ENCODE measurements around the gene POLR1A.

POLR1A gene

GRCh38 chr2:86021396-86022378 lies 84.0 kb downstream of the POLR1A start:
- no peak for TF ChIP-seq CTCF (IDR thresholded peaks at IDR 0.05; ENCODE audit: control insufficient read depth, insufficient read depth, low read depth, low read length, missing control alignments)
- no peak for DNase-seq (ENCODE audit: low read depth)
- no peak overlapping the region for H3K4me3 ChIP-seq (ENCODE audit: control insufficient read depth, low read depth, low read length)

- no peak for DNase-seq (ENCODE audit: low read depth)
- TF ChIP-seq CTCF (IDR thresholded peaks at IDR 0.05; ENCODE audit: control insufficient read depth, insufficient read depth, low read depth, low read length, missing control alignments) = no peak
Measured at GRCh38 chr2:86020984-86021383, 84.7 kb downstream of the POLR1A start.

GRCh38 chr2:86019121-86019520 lies 86.6 kb downstream of the POLR1A start:
- no peak for TF ChIP-seq CTCF (IDR thresholded peaks at IDR 0.05; ENCODE audit: control insufficient read depth, insufficient read depth, low read depth, low read length, missing control alignments)
- no peak for DNase-seq (ENCODE audit: low read depth)
- H3K4me3 ChIP-seq (ENCODE audit: control insufficient read depth, low read depth, low read length) = no peak overlapping the region

More at GRCh38 chr2:86020984-86021383, 84.7 kb downstream of the POLR1A start:
- no peak overlapping the region for H3K4me3 ChIP-seq (ENCODE audit: control insufficient read depth, low read depth, low read length)

- no peak for TF ChIP-seq CTCF (IDR thresholded peaks at IDR 0.05; ENCODE audit: control insufficient read depth, insufficient read depth, low read depth, low read length, missing control alignments)
- no peak overlapping the region for H3K4me3 ChIP-seq (ENCODE audit: control insufficient read depth, low read depth, low read length)
- no peak for DNase-seq (ENCODE audit: low read depth)
Measured at GRCh38 chr2:86017901-86018896, 87.5 kb downstream of the POLR1A start.

- DNase-seq (ENCODE audit: low read depth) = no peak
- no peak for TF ChIP-seq CTCF (IDR thresholded peaks at IDR 0.05; ENCODE audit: control insufficient read depth, insufficient read depth, low read depth, low read length, missing control alignments)
- H3K4me3 ChIP-seq (ENCODE audit: control insufficient read depth, low read depth, low read length) = no peak overlapping the region
Measured at GRCh38 chr2:86016581-86016980, 89.1 kb downstream of the POLR1A start.

- H3K4me3 ChIP-seq (ENCODE audit: control insufficient read depth, low read depth, low read length) = no peak overlapping the region
- no peak for DNase-seq (ENCODE audit: low read depth)
- TF ChIP-seq CTCF (IDR thresholded peaks at IDR 0.05; ENCODE audit: control insufficient read depth, insufficient read depth, low read depth, low read length, missing control alignments) = no peak
Measured at GRCh38 chr2:86015699-86016098, 90.0 kb downstream of the POLR1A start.

All from AG09309 (cell line).